ENCODE data around the gene COL17A1. TPM values are rescaled to one million over a fixed set of nuclear protein-coding genes. Genes with fewer than 3 reads are reported as not detected.

Gene COL17A1
- total RNA-seq, 1 experiment from 2014 or later = 0.26 TPM

- Histone ChIP-seq H3K27ac (ENCODE audit: low read length) (no peak overlapping the region), H3K4me3 (ENCODE audit: low read depth in 2 of 2, low read length in 2 of 2) (no peak overlapping the region), H3K36me3 (ENCODE audit: control insufficient read depth, insufficient read depth, low read length) (no peaks in the 10 kb centered on the region), H3K4me1 (ENCODE audit: control insufficient read depth, insufficient read depth, low read length) (no peaks in the 10 kb centered on the region), H3K9me3 (ENCODE audit: control insufficient read depth, insufficient read depth, low read depth, low read length) (no peaks in the 10 kb centered on the region), H3K27me3 (ENCODE audit: control insufficient read depth, insufficient read depth, low read length) (no peaks in the 10 kb centered on the region)
- ATAC-seq (no peak), DNase-seq (ENCODE audit: low read depth, low spot score) (no peak)
- no peak for TF ChIP-seq SIN3A (IDR thresholded peaks at IDR 0.05; ENCODE audit: borderline replicate concordance, insufficient read depth, low read depth, low read length)
- TF ChIP-seq TCF7L2 (IDR thresholded peaks at IDR 0.05; ENCODE audit: low read depth, low read length) = no peak
- TF ChIP-seq, protein P1, sequence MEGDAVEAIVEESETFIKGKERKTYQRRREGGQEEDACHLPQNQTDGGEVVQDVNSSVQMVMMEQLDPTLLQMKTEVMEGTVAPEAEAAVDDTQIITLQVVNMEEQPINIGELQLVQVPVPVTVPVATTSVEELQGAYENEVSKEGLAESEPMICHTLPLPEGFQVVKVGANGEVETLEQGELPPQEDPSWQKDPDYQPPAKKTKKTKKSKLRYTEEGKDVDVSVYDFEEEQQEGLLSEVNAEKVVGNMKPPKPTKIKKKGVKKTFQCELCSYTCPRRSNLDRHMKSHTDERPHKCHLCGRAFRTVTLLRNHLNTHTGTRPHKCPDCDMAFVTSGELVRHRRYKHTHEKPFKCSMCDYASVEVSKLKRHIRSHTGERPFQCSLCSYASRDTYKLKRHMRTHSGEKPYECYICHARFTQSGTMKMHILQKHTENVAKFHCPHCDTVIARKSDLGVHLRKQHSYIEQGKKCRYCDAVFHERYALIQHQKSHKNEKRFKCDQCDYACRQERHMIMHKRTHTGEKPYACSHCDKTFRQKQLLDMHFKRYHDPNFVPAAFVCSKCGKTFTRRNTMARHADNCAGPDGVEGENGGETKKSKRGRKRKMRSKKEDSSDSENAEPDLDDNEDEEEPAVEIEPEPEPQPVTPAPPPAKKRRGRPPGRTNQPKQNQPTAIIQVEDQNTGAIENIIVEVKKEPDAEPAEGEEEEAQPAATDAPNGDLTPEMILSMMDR (IDR thresholded peaks at IDR 0.05) = no peak
- TF ChIP-seq, protein P2, sequence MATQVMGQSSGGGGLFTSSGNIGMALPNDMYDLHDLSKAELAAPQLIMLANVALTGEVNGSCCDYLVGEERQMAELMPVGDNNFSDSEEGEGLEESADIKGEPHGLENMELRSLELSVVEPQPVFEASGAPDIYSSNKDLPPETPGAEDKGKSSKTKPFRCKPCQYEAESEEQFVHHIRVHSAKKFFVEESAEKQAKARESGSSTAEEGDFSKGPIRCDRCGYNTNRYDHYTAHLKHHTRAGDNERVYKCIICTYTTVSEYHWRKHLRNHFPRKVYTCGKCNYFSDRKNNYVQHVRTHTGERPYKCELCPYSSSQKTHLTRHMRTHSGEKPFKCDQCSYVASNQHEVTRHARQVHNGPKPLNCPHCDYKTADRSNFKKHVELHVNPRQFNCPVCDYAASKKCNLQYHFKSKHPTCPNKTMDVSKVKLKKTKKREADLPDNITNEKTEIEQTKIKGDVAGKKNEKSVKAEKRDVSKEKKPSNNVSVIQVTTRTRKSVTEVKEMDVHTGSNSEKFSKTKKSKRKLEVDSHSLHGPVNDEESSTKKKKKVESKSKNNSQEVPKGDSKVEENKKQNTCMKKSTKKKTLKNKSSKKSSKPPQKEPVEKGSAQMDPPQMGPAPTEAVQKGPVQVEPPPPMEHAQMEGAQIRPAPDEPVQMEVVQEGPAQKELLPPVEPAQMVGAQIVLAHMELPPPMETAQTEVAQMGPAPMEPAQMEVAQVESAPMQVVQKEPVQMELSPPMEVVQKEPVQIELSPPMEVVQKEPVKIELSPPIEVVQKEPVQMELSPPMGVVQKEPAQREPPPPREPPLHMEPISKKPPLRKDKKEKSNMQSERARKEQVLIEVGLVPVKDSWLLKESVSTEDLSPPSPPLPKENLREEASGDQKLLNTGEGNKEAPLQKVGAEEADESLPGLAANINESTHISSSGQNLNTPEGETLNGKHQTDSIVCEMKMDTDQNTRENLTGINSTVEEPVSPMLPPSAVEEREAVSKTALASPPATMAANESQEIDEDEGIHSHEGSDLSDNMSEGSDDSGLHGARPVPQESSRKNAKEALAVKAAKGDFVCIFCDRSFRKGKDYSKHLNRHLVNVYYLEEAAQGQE (IDR thresholded peaks at IDR 0.05; ENCODE audit: insufficient read depth in 1 of 2, low read depth in 2 of 2, low read length in 1 of 2) = no peak
- no peak for TF ChIP-seq POLR2AphosphoS5 (IDR thresholded peaks at IDR 0.05; ENCODE audit: low read depth, low read length)
- CTCF ChIA-PET = no interaction called here
- in situ Hi-C loops (cut with HindIII; ENCODE audit: low pct_unique_long_range_greater_than_20kb, low sequenced_read_pairs) = no loop called here
- no TSS peak for BruUV-seq (replicated peaks)
- intact Hi-C loops (cut with micrococcal nuclease; ENCODE audit: unreplicated experiment) = no loop called here
- POLR2A ChIA-PET = no interaction called here
Measured at GRCh38 chr10:104101902-104102301, 16.2 kb upstream of the COL17A1 start.

GRCh38 chr10:104100795-104101194 lies 15.1 kb upstream of the COL17A1 start:
- DNase-seq (ENCODE audit: low read depth, low spot score) (no peak), ATAC-seq (no peak)
- POLR2A ChIA-PET = no interaction called here
- TF ChIP-seq, protein P1 (IDR thresholded peaks at IDR 0.05) = no peak
- TF ChIP-seq SIN3A (IDR thresholded peaks at IDR 0.05; ENCODE audit: borderline replicate concordance, insufficient read depth, low read depth, low read length) (no peak), POLR2AphosphoS5 (IDR thresholded peaks at IDR 0.05; ENCODE audit: low read depth, low read length) (no peak), TCF7L2 (IDR thresholded peaks at IDR 0.05; ENCODE audit: low read depth, low read length) (no peak)
- TF ChIP-seq, protein P2 (IDR thresholded peaks at IDR 0.05; ENCODE audit: insufficient read depth in 1 of 2, low read depth in 2 of 2, low read length in 1 of 2) = no peak
- in situ Hi-C loops (cut with HindIII; ENCODE audit: low pct_unique_long_range_greater_than_20kb, low sequenced_read_pairs) (no loop called here), intact Hi-C loops (cut with micrococcal nuclease; ENCODE audit: unreplicated experiment) (no loop called here)
- no peak overlapping the region for H3K4me3 ChIP-seq (ENCODE audit: low read depth in 2 of 2, low read length in 2 of 2)
- BruUV-seq (replicated peaks) = no TSS peak
- no peaks in the 10 kb centered on the region for H3K36me3 ChIP-seq (ENCODE audit: control insufficient read depth, insufficient read depth, low read length)
- H3K4me1 ChIP-seq (ENCODE audit: control insufficient read depth, insufficient read depth, low read length) = no peaks in the 10 kb centered on the region
- H3K27ac ChIP-seq (ENCODE audit: low read length) = no peak overlapping the region
- no peaks in the 10 kb centered on the region for H3K9me3 ChIP-seq (ENCODE audit: control insufficient read depth, insufficient read depth, low read depth, low read length)
- CTCF ChIA-PET = no interaction called here
- H3K27me3 ChIP-seq (ENCODE audit: control insufficient read depth, insufficient read depth, low read length) = no peaks in the 10 kb centered on the region

Data from Panc1 (cell line).